HL-60/S4 treated with retinoic acid at 250 ng/mL for 4 days and 3 days (cell line): Measurements from ENCODE around the gene ZNF821.
"Not testable (repeated sequence)": the region's sequence is repeated elsewhere in the genome, so short reads cannot be mapped to it uniquely, and the experiment has no call there.

Experiments
- in situ Hi-C: fragments of 300-500 bp; cut with MboI; formaldehyde crosslinking; loops from 2 replicates; pipeline ENCODE4 v1.7.0; 2022; ENCODE audit warnings: low sequenced_read_pairs

ZNF821 gene

GRCh38 chr16:71883849-71884638 is at the start of gene ZNF821:
TSS of gene ZNF821 (minus strand) at chr16:71884182. CDS start at chr16:71879946, 4,236 bp downstream.
- in situ Hi-C loops = no loop called here

GRCh38 chr16:71933017-71933416 is 49.0 kb upstream of the ZNF821 start:
- in situ Hi-C loops = no loop called here

- in situ Hi-C loops = no loop called here
These were observed 47.6 kb upstream of the ZNF821 start for GRCh38 chr16:71931599-71931998.

- in situ Hi-C loops = no loop called here
These were observed 47.0 kb upstream of the ZNF821 start for GRCh38 chr16:71931001-71931400.

- in situ Hi-C loops = no loop called here
These were observed 46.1 kb upstream of the ZNF821 start for GRCh38 chr16:71930013-71930563.

- in situ Hi-C loops = no loop called here
These were observed 45.1 kb upstream of the ZNF821 start for GRCh38 chr16:71929048-71929447.

- in situ Hi-C loops = no loop called here
These were observed 43.8 kb upstream of the ZNF821 start for GRCh38 chr16:71927787-71928186.

- in situ Hi-C loops = no loop called here
These were observed 43.4 kb upstream of the ZNF821 start for GRCh38 chr16:71927383-71927782.

GRCh38 chr16:71924710-71925109 is 40.7 kb upstream of the ZNF821 start:
- in situ Hi-C loops = no loop called here

GRCh38 chr16:71923941-71924690 is 40.1 kb upstream of the ZNF821 start:
- in situ Hi-C loops = no loop called here

GRCh38 chr16:71920658-71921057 is 36.7 kb upstream of the ZNF821 start:
- in situ Hi-C loops = no loop called here

- in situ Hi-C loops = no loop called here
These were observed 35.1 kb upstream of the ZNF821 start for GRCh38 chr16:71919035-71919434.

- in situ Hi-C loops = no loop called here
These were observed 33.9 kb upstream of the ZNF821 start for GRCh38 chr16:71917900-71918299.

GRCh38 chr16:71916397-71916920 is 32.5 kb upstream of the ZNF821 start:
- in situ Hi-C loops = no loop called here

- in situ Hi-C loops = no loop called here
These were observed 31.4 kb upstream of the ZNF821 start for GRCh38 chr16:71915350-71915749.

GRCh38 chr16:71914802-71915201 is 30.8 kb upstream of the ZNF821 start:
- in situ Hi-C loops = no loop called here

GRCh38 chr16:71912534-71913275 is 28.7 kb upstream of the ZNF821 start:
- in situ Hi-C loops = no loop called here

GRCh38 chr16:71911121-71911520 is 27.1 kb upstream of the ZNF821 start:
- in situ Hi-C loops = no loop called here

GRCh38 chr16:71905765-71906164 is 21.8 kb upstream of the ZNF821 start:
- in situ Hi-C loops = not testable (repeated sequence)

GRCh38 chr16:71904239-71904638 is 20.3 kb upstream of the ZNF821 start:
- in situ Hi-C loops = no loop called here

GRCh38 chr16:71903608-71904007 is 19.6 kb upstream of the ZNF821 start:
- in situ Hi-C loops = no loop called here
